ENCODE measurements around the gene NOTUM.
A peak's percentile ranks its signal among the peaks of the same experiment; 100 is the strongest.

The NOTUM gene

GRCh38 chr17:81934850-81935708 is 25.9 kb downstream of the NOTUM start:
- DNase-seq: no peak

- no peak for DNase-seq
These were observed 26.8 kb downstream of the NOTUM start for GRCh38 chr17:81934098-81934757.

DNA sequence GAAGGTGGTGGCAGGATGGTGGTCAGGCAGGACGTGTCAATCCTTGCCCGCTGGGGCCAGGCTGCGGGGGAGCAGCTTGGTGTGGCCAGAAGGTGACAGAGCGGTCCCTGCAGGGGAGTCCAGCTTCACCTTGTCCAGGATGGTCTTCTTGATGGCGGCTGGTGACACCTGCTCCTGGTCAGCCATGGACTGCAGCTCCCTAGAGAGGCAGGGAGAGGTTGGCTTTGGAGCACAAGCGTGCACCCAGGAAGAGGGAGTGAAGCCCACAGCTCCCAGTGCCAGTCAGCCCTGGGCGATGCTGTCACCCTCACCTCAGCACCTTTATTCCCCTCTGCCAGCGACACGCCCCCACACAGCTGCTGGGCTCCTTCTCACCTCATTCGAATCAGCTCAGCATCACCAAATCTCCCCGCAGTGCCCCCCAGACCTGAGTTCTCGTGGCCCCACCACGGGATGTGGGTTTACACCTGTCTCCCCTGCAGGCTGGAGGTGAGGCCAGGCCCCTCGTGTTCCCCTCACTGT is 27.7 kb downstream of the NOTUM start:
- no peak for DNase-seq

DNA sequence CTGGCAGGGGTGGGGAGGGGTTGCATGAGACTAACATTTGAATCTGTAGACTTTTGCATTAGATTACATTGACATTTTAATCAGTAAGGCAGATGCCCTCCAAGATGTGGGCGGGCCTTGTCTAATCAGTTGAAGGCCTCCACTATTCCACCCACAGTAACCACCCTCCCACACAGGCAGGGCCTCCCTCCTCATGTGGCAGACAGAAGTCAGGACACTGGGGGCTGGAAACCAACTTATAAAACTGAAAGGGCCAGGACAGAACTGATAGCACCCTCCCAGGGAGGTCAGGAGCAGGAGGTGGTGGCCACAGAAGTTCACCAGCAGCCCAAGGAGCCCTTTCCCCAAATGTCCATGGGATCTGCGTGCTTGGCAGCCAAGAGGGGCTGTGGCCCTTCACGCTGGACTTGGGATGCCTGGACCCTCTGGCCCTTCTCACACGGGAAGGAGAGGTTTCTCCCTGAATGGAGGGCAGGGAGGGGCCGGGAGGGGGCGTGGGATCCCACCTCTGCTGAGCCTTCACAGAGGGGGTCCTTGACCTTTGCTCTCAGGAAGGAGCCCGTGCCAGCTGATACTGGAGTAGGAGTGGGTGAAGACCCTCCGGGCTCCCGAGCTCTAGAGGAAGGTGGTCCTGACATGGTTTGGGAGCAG is 28.5 kb downstream of the NOTUM start:
- DNase-seq: no peak

DNA sequence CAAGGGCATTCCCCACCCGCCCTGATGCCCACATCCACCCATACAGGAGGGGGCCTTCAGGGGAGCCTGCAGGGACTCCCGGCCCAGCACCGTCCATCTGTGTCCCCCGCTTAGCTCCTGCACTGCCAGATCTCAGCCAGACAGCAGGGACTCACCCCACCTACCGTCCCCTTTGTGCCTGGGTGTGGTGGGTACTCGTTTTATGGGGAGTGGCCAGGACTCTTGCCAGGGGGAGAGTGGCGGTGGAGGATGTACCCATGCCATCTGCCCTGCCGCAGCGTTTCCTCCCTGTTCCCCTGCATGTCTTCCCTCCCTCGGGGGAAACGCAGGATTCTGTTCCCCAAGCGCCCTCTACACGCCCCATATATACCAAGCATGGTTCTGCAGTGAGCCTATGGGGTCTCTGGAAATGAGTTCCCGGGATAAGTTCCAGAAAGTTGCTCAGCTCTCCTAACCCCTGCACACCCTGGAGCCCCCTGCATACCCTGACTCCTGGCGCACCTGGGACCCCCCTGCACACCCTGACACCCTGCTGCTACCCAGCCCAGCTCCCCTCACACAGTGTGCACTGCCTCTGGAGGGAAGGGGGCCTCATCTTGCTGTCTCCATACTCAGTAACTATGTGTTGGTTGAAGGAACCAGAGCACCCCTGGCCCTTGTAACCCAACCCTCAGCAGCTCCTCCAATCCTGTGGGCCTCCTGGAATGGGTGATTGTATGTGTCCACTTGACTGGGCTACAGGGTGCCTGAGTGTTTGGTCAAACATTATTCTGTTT is 29.2 kb downstream of the NOTUM start:
- DNase-seq: no peak

DNA sequence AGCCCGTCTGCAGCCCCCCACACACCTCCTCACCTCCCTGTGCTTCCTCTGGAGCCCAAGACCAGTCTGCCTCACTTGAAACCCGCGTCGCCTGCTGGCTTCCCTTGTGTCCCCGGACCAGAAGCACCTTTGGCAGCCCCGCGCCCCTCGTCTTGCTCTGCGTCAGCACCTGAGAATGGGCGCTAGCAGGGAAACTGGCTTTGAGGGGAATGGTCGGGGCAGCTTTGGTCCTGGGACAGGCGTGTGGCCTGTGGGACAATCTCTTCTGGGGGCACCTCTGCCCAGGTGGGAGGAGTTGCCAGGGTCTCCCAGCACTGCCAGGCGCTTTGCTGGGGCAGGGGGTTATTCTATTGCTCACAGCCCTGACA is 29.8 kb downstream of the NOTUM start:
- no peak for DNase-seq

- no peak for DNase-seq
These were observed 30.6 kb downstream of the NOTUM start for GRCh38 chr17:81930142-81931125.

GRCh38 chr17:81929253-81930141 is 31.5 kb downstream of the NOTUM start:
- DNase-seq: no peak

GRCh38 chr17:81928544-81929252 is 32.3 kb downstream of the NOTUM start:
- DNase-seq: no peak

- peak; percentile 94 for DNase-seq
These were observed 33.1 kb downstream of the NOTUM start, which contains the start of gene MAFG for GRCh38 chr17:81927653-81928543. TSS of gene MAFG (minus strand) at chr17:81927735. CDS start at chr17:81923185, 4,550 bp downstream.

- DNase-seq: no peak
These were observed 33.8 kb downstream of the NOTUM start for GRCh38 chr17:81927152-81927652.

GRCh38 chr17:81926451-81927151 is 34.4 kb downstream of the NOTUM start:
- peak; percentile 69 for DNase-seq

DNA sequence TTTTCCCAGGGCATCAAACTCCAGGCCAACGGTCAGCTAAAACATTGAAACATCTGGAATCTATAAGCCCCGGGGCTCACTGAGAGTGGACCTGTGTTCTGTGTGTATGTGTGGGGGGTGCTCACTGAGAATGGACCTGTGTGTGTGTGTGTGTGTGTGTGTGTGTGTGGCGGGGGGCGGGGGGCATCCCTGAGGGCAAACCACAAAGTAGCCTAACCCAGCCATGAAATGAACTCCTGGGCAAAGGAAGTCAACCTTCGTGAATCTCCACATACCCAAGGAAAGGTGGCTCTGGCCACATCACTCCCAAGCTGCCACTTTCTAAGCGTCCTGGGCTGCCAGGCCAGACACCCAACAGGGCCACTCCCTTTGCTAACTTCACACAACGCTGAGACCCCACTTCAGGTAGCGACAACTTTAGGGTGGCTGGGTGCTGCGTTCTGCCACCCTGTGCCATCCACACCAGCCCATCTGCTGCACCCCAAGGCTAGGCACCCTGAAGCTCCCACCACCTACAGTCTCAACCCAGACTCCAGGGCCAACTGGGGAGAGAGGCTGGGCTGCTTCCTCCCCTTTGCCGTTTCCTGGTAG is 35.0 kb downstream of the NOTUM start:
- no peak for DNase-seq

GRCh38 chr17:81924557-81925532 is 36.1 kb downstream of the NOTUM start:
- no peak for DNase-seq
